ENCODE data around the gene QRICH2. TPM values are rescaled to one million over a fixed set of nuclear protein-coding genes. Genes with fewer than 3 reads are reported as not detected.

The QRICH2 gene
- total and polyA plus RNA-seq, 11 donors = 1.0 to 2.7 (median 1.6) TPM

GRCh38 chr17:76317535-76317934 lies 9.5 kb upstream of the QRICH2 start:
- 88 to 94% (median 91%) methylated on average over 2 of the region's 2 CpGs for WGBS, 4 donors
- Histone ChIP-seq H3K27me3 (no peaks in the 10 kb centered on the region), H3K4me1 (peaks cover 0 to 16% (median 0%) of the 10 kb centered on the region in 12 donors), H3K9me3 (no peaks in the 10 kb centered on the region), H3K36me3 (peaks cover 0 to 76% (median 43%) of the 10 kb centered on the region in 9 donors), H3K27ac (no peak overlapping the region), H3K4me3 (no peak overlapping the region)
- ATAC-seq = no peak
- TF ChIP-seq POLR2A (IDR thresholded peaks at IDR 0.05) = no peak
- TF ChIP-seq, protein P1, sequence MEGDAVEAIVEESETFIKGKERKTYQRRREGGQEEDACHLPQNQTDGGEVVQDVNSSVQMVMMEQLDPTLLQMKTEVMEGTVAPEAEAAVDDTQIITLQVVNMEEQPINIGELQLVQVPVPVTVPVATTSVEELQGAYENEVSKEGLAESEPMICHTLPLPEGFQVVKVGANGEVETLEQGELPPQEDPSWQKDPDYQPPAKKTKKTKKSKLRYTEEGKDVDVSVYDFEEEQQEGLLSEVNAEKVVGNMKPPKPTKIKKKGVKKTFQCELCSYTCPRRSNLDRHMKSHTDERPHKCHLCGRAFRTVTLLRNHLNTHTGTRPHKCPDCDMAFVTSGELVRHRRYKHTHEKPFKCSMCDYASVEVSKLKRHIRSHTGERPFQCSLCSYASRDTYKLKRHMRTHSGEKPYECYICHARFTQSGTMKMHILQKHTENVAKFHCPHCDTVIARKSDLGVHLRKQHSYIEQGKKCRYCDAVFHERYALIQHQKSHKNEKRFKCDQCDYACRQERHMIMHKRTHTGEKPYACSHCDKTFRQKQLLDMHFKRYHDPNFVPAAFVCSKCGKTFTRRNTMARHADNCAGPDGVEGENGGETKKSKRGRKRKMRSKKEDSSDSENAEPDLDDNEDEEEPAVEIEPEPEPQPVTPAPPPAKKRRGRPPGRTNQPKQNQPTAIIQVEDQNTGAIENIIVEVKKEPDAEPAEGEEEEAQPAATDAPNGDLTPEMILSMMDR (IDR thresholded peaks at IDR 0.05) = no peak
- intact Hi-C loops (cut with DNase I) = loop anchor here in 2 of 10 donors (5.0 kb wide), 1 partner anchor 35 kb away; the partner anchor contains the start of gene PRPSAP1 (in 2 of the 2)
- no peak for DNase-seq

GRCh38 chr17:76314392-76315227 lies 6.5 kb upstream of the QRICH2 start:
- Histone ChIP-seq H3K9me3 (no peaks in the 10 kb centered on the region), H3K4me3 (peak overlapping the region in 5 of 12 donors; percentile 11 to 40 (median 14)), H3K4me1 (peaks cover 0 to 10% (median 0%) of the 10 kb centered on the region in 12 donors), H3K27ac (peak overlapping the region in 10 of 12 donors; percentile 17 to 71 (median 68)), H3K36me3 (peaks cover 2 to 80% (median 56%) of the 10 kb centered on the region in 9 donors), H3K27me3 (no peaks in the 10 kb centered on the region)
- TF ChIP-seq POLR2A (IDR thresholded peaks at IDR 0.05) = no peak
- TF ChIP-seq, protein P1 (IDR thresholded peaks at IDR 0.05) = no peak
- DNase-seq (peak in 1 of 5 donors; percentile 38), ATAC-seq (peak; percentile 47 to 90 (median 64))
- 70 to 80% (median 72%) methylated on average over 15 of the region's 15 CpGs for WGBS, 4 donors
- intact Hi-C loops (cut with DNase I) = loop anchor here in 3 of 10 donors (5.0 kb wide), 2 partner anchors 33 to 38 kb away; partner anchors contain the start of gene PRPSAP1 (in 2 of the 3)

- Histone ChIP-seq H3K9me3 (no peaks in the 10 kb centered on the region), H3K36me3 (peaks cover 2 to 68% (median 56%) of the 10 kb centered on the region in 9 donors), H3K4me1 (peaks cover 0 to 10% (median 0%) of the 10 kb centered on the region in 12 donors), H3K27ac (no peak overlapping the region), H3K27me3 (no peaks in the 10 kb centered on the region), H3K4me3 (no peak overlapping the region)
- WGBS, 4 donors = 81 to 85% (median 84%) methylated on average over 9 of the region's 9 CpGs
- DNase-seq (no peak), ATAC-seq (no peak)
- TF ChIP-seq, protein P1 (IDR thresholded peaks at IDR 0.05) = no peak
- no peak for TF ChIP-seq POLR2A (IDR thresholded peaks at IDR 0.05)
- intact Hi-C loops (cut with DNase I) = loop anchor here in 1 of 10 donors (5.0 kb wide), 1 partner anchor 35 kb away; no protein-coding TSS in a partner anchor
Measured at GRCh38 chr17:76312735-76313134, 4.7 kb upstream of the QRICH2 start.

- no peak for ATAC-seq
- intact Hi-C loops (cut with DNase I) = loop anchor here in 2 of 10 donors (5.0 to 10.0 kb wide), 3 partner anchors 78 to 198 kb away; partner anchors contain the start of gene RHBDF2 (in 1 of the 2)
Measured at GRCh38 chr17:76309461-76309860, 1.4 kb upstream of the QRICH2 start.

More at GRCh38 chr17:76309461-76309860, 1.4 kb upstream of the QRICH2 start:
- Histone ChIP-seq H3K27me3 (no peaks in the 10 kb centered on the region), H3K36me3 (peaks cover 2 to 55% (median 49%) of the 10 kb centered on the region in 9 donors), H3K4me1 (no peaks in the 10 kb centered on the region), H3K9me3 (no peaks in the 10 kb centered on the region), H3K27ac (no peak overlapping the region), H3K4me3 (no peak overlapping the region)
- WGBS, 4 donors = 82 to 92% (median 91%) methylated on average over 4 of the region's 4 CpGs
- DNase-seq = no peak
- TF ChIP-seq POLR2A (IDR thresholded peaks at IDR 0.05) = no peak
- TF ChIP-seq, protein P1 (IDR thresholded peaks at IDR 0.05) = no peak
